GM21515 (cell line): ENCODE results near the gene PAIP2.

Experiments
- ATAC-seq: cut with Tn5 transposase; IDR thresholded peaks from one replicate; pipeline ENCODE4 v1.9.1; 2021; ENCODE audit not compliant: unreplicated experiment

The PAIP2 gene

DNA sequence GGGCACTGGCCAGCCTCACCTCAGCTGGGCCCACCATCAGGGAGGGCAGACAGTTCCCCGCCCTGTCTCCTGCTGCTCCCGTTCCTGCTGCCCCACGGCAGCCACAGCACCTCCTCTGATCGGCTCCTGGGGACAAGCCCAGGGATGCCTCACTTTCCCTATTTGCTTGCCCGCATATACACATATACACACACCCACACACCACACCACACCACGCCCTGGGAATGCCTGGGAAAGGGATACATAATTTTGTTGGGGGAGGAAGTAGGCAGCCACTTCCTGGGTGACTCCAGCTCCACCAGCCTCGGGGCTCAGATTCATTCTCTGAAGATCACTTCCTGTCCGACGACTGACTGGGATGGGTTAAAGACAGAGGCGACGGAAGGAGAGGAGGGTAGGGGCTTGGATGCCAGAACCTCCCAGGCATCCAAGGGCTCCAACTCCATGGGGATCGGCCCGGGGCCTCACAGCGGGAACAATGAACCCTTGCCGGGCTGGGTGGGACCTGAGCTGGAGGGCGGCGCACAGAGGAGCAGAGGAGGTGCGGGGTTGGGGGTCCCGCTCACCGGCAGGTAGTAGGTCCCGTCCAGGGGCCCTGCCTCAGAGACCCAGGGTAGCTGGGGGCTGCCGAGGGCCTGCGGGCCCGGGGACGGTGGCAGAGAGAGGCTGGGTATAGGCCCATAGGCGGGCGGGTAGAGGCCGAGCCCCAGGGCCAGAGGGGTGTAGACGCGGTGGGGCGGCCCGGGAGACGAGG lies 50.1 kb downstream of the PAIP2 start:
- ATAC-seq = peak; percentile 1

- no peak for ATAC-seq
These were observed 50.6 kb downstream of the PAIP2 start for GRCh38 chr5:139392324-139392677.

DNA sequence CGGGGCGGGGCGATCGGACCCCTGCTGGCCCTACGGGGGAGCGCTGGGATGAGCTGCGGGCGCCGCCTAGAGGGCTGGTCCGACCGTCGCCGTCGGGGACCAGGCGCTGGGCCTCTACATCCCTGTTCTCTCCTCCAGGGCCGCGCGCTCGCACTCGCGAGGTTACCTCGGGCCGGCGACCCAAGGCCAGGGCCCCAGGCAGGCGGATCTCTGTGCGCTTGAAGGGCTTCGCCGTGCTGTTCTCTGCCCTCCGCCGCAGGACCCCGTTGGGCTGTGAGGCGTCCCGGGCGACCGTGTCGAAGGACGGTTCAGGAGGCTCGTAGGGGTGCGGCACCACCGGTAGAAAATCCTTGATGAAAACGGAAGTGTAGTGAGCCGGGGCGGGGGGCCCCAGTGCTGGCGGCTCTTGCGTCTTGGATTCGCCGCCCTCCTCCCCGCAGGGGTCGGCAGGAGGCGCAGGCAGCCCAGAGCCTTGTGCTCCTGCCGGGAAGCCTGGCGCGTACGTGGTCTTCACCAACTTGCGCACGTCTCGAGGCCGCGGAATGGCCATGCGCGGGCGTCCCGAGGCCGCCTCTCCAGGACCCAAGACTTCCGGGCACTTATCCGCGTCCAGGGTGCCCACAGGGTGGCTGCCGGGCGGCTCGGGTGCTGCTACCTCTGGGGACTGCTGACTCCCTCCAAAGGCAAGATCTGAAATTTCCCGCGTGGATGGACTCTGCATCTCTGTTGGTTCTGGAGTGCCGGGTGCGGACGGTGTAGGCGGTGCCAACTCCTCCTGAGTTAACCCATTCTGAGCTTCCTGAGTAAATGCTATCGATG lies 51.2 kb downstream of the PAIP2 start:
- peak; percentile 39 for ATAC-seq

DNA sequence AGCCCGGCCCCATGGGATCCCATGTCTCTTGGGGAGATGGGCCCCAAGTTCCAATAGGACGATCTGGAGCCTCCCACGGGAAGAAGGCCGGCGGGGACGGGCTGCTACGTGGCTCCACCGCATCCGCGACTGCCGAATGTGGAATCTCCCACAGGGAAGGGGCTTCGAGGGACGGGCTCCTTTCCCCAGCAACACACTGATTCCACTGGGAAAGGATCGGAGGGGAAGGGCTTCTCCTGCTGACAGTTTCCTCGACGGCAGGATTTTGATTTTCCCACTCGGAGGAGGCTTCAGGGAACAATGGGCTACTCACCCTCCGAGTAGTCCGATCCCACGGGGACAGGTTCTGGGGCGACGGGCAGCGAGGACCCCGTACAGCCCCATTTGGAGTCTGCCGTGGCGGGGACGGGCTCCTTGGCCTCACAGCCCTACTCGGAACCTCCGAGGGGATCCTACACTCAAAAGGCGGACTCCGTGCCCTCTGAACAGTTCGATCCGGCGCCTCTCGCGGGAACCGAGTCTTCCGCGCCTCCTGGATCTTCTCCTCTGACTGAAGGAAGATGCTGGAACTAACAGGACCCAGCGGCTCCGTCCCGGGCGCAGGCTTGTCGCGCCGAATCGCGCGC lies 52.0 kb downstream of the PAIP2 start:
- no peak for ATAC-seq

GRCh38 chr5:139394123-139394653 lies 52.5 kb downstream of the PAIP2 start:
- no peak for ATAC-seq

- ATAC-seq = no peak
These were observed 53.3 kb downstream of the PAIP2 start, which contains the start of gene PROB1 for GRCh38 chr5:139394654-139395566. Gene PROB1, minus strand, starts transcription at chr5:139395104. Its CDS starts 23 bp downstream, at chr5:139395081.

GRCh38 chr5:139395844-139396640 lies 54.4 kb downstream of the PAIP2 start:
- ATAC-seq = no peak

DNA sequence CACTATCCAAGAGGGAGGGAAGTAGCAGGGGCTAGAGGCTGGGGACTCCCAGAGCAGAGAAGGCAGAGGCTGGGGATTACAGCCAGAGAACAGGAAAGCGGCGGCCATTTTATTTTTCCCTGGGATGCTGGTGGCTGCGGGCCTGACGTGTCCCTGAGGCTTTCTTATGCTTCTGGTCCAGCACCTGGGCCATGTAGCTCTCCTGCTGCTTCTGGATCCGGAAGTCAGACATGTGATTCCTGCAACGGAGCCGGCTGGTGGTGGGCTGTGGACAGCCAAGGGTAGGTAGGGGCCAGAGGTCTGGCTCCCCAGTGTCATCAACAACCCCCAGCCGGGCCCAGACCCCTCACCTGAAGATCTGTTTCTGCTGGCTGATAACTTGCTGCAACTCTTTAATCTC lies 55.0 kb downstream of the PAIP2 start:
- no peak for ATAC-seq

DNA sequence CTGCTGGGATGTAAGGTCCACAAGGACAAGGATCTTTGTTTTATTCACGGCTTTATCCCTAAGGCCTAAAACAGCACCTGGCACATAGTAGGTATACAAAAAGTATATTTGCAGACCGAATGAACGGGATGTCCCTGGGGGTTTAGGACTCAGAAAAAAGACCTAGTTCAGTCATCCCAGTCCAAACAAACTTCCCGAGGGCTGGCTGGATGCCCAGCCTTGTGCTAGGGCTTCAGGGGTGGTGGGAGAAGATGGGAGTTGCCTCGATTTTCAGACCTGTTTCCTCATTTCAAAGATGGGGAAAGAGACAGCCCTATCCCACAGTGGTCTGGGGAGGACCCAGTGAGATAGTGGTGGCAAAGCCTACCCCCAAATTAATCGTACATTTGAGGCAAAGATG lies 56.3 kb downstream of the PAIP2 start:
- no peak for ATAC-seq

- ATAC-seq = no peak
These were observed 58.0 kb downstream of the PAIP2 start for GRCh38 chr5:139399501-139400121.

GRCh38 chr5:139401546-139401945 lies 59.9 kb downstream of the PAIP2 start:
- ATAC-seq = no peak

GRCh38 chr5:139402561-139403158 lies 61.0 kb downstream of the PAIP2 start:
- ATAC-seq = no peak

GRCh38 chr5:139403418-139403786 lies 61.7 kb downstream of the PAIP2 start:
- ATAC-seq = no peak

GRCh38 chr5:139403787-139404483 lies 62.3 kb downstream of the PAIP2 start, which contains the start of gene SPATA24:
Gene SPATA24, minus strand, starts transcription at chr5:139404089. Its CDS starts 29 bp downstream, at chr5:139404060.
- ATAC-seq = peak; percentile 85

GRCh38 chr5:139404484-139404840 lies 62.8 kb downstream of the PAIP2 start:
- ATAC-seq = no peak

GRCh38 chr5:139406963-139407362 lies 65.3 kb downstream of the PAIP2 start:
- ATAC-seq = no peak

GRCh38 chr5:139407517-139407916 lies 65.9 kb downstream of the PAIP2 start:
- no peak for ATAC-seq

DNA sequence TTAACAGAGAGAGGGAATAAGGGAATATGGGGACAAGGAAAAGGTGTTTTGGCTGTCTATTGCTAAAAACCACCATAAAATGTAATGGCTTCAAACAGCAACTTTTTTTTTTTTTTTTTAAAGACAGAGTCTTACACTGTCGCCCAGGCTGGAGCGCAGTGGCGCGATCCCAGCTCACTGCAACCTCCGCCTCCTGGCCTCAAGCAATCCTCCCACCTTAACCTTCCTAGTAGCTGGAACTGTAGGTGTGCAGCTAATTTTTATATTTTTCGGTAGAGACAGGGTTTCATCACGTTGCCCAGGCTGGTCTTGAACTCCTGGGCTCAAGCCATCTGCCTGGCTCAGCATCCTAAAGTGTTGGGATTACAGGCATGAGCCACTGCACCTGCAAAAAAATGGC lies 66.5 kb downstream of the PAIP2 start:
- no peak for ATAC-seq
